NCI-H187 (cell line): ENCODE measurements around the gene KIF12.
"Not testable (repeated sequence)": the region's sequence is repeated elsewhere in the genome, so short reads cannot be mapped to it uniquely, and the experiment has no call there.

Experiments
- DNase-seq, 2 experiments: peaks; one replicate each; lab custom pipeline; 2025; lab: John Stamatoyannopoulos, UW

The KIF12 gene

DNA sequence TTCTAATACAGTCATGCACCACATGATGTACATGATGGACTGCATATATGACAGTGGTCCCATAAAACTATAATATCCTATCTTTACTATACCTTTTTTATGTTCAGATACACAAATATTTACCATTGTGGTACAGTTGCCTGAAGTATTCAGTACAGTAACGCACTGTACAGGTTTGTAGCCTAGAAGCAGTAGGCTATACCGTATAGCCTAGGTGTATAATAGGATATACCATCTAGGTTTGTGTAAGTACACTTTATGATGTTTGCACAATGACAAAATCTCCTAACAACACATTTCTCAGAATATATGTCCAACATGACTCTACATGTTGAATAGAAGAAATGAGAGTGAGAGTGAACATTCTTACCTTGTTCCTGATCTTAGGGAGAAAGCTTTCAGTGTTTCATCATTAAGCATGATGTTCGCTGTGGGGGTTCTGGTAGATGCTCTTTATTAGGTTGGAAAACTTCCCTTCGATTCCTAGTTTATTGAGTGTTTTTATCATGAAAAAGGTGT is 52.8 kb downstream of the KIF12 start:
- DNase-seq: no peak

GRCh38 chr9:114043660-114044059 is 55.4 kb downstream of the KIF12 start:
- DNase-seq: not testable (repeated sequence)
